ENCODE data around the gene C11orf52. TPM values are rescaled to one million over a fixed set of nuclear protein-coding genes. Genes with fewer than 3 reads are reported as not detected.

C11orf52 gene
- polyA plus RNA-seq, 3 donors, result not detected

GRCh38 chr11:111905411-111905810, 13.3 kb upstream of the C11orf52 start:
- TF ChIP-seq, protein P1, sequence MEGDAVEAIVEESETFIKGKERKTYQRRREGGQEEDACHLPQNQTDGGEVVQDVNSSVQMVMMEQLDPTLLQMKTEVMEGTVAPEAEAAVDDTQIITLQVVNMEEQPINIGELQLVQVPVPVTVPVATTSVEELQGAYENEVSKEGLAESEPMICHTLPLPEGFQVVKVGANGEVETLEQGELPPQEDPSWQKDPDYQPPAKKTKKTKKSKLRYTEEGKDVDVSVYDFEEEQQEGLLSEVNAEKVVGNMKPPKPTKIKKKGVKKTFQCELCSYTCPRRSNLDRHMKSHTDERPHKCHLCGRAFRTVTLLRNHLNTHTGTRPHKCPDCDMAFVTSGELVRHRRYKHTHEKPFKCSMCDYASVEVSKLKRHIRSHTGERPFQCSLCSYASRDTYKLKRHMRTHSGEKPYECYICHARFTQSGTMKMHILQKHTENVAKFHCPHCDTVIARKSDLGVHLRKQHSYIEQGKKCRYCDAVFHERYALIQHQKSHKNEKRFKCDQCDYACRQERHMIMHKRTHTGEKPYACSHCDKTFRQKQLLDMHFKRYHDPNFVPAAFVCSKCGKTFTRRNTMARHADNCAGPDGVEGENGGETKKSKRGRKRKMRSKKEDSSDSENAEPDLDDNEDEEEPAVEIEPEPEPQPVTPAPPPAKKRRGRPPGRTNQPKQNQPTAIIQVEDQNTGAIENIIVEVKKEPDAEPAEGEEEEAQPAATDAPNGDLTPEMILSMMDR (IDR thresholded peaks at IDR 0.05), result no peak
- Mint-ChIP-seq H3K9me3 (peaks cover 8 to 15% (median 13%) of the 10 kb centered on the region in 7 donors), H3K36me3 (peaks cover 0 to 3% of the 10 kb centered on the region in 2 donors), H3K4me3 (no peak overlapping the region), H3K27ac (no peak overlapping the region), H3K4me1 (peaks cover 3% of the 10 kb centered on the region), H3K27me3 (ENCODE audit: low read depth in 3 of 3) (peaks cover 2 to 6% (median 6%) of the 10 kb centered on the region in 3 donors)
- DNase-seq, result no peak
- Histone ChIP-seq H2AFZ (ENCODE audit: insufficient read depth, low read depth, low read length, poor library complexity, severe bottlenecking) (no peak overlapping the region), H3K4me2 (replicated peaks; ENCODE audit: extremely low read depth, low read length, poor library complexity, severe bottlenecking) (no peak overlapping the region), H4K20me1 (ENCODE audit: insufficient read depth, low read length) (no peaks in the 10 kb centered on the region), H3K4me3 (replicated peaks in 1 of 3; ENCODE audit: low read depth in 2 of 3, low read length in 3 of 3) (no peak overlapping the region), H3K4me1 (ENCODE audit: control insufficient read depth in 1 of 2, insufficient read depth in 2 of 2, low read length in 2 of 2) (no peaks in the 10 kb centered on the region), H3K27me3 (ENCODE audit: control insufficient read depth in 2 of 2, insufficient read depth in 2 of 2, low read length in 2 of 2) (peaks cover 0 to 3% of the 10 kb centered on the region in 2 donors), H3K36me3 (replicated peaks in 1 of 2; ENCODE audit: control insufficient read depth in 1 of 2, insufficient read depth in 2 of 2, low read length in 2 of 2) (no peaks in the 10 kb centered on the region), H3K27ac (ENCODE audit: low read depth in 1 of 2, low read length in 2 of 2) (no peak overlapping the region), H3K9me3 (replicated peaks in 1 of 2; ENCODE audit: control insufficient read depth in 1 of 2, insufficient read depth in 1 of 2, low read length in 2 of 2) (peaks cover 4 to 11% of the 10 kb centered on the region in 2 donors), H3K9ac (ENCODE audit: insufficient read depth, low read length, poor library complexity, severe bottlenecking) (no peak overlapping the region), H3K79me2 (ENCODE audit: insufficient read depth, low read length) (no peaks in the 10 kb centered on the region)
- WGBS (ENCODE audit: insufficient coverage), result no CpG with 5 or more reads among the region's 2 CpGs
- intact Hi-C loops (cut with micrococcal nuclease), result no loop called here

- no peak overlapping the region for H3K4me2 ChIP-seq (replicated peaks; ENCODE audit: extremely low read depth, low read length, poor library complexity, severe bottlenecking)
- no peak overlapping the region for H2AFZ ChIP-seq (ENCODE audit: insufficient read depth, low read depth, low read length, poor library complexity, severe bottlenecking)
- peaks cover 5 to 16% of the 10 kb centered on the region in 2 donors for H3K27me3 ChIP-seq (ENCODE audit: control insufficient read depth in 2 of 2, insufficient read depth in 2 of 2, low read length in 2 of 2)
- TF ChIP-seq, protein P1 (IDR thresholded peaks at IDR 0.05), result no peak
- Mint-ChIP-seq H3K36me3 (peaks cover 0 to 3% of the 10 kb centered on the region in 2 donors), H3K27ac (no peak overlapping the region), H3K27me3 (ENCODE audit: low read depth in 3 of 3) (peaks cover 14 to 16% (median 15%) of the 10 kb centered on the region in 3 donors), H3K4me1 (peaks cover 3% of the 10 kb centered on the region), H3K4me3 (no peak overlapping the region), H3K9me3 (peaks cover 8 to 15% (median 13%) of the 10 kb centered on the region in 7 donors)
- no peak overlapping the region for H3K9ac ChIP-seq (ENCODE audit: insufficient read depth, low read length, poor library complexity, severe bottlenecking)
- DNase-seq, result no peak
- no CpG with 5 or more reads among the region's 1 CpG for WGBS (ENCODE audit: insufficient coverage)
- intact Hi-C loops (cut with micrococcal nuclease), result no loop called here
- H3K36me3 ChIP-seq (replicated peaks in 1 of 2; ENCODE audit: control insufficient read depth in 1 of 2, insufficient read depth in 2 of 2, low read length in 2 of 2), result no peaks in the 10 kb centered on the region
- no peaks in the 10 kb centered on the region for H3K79me2 ChIP-seq (ENCODE audit: insufficient read depth, low read length)
- no peaks in the 10 kb centered on the region for H4K20me1 ChIP-seq (ENCODE audit: insufficient read depth, low read length)
- H3K4me1 ChIP-seq (ENCODE audit: control insufficient read depth in 1 of 2, insufficient read depth in 2 of 2, low read length in 2 of 2), result no peaks in the 10 kb centered on the region
- H3K27ac ChIP-seq (ENCODE audit: low read depth in 1 of 2, low read length in 2 of 2), result no peak overlapping the region
- H3K4me3 ChIP-seq (replicated peaks in 1 of 3; ENCODE audit: low read depth in 2 of 3, low read length in 3 of 3), result no peak overlapping the region
- H3K9me3 ChIP-seq (replicated peaks in 1 of 2; ENCODE audit: control insufficient read depth in 1 of 2, insufficient read depth in 1 of 2, low read length in 2 of 2), result peaks cover 4 to 11% of the 10 kb centered on the region in 2 donors
Observed at GRCh38 chr11:111906680-111907079, 12.0 kb upstream of the C11orf52 start.
